Left colon (tissue), 2 donors: ENCODE data around the gene ABHD17A. TPM values are rescaled to one million over a fixed set of nuclear protein-coding genes. Genes with fewer than 3 reads are reported as not detected.

Experiments
- ATAC-seq: fragments of 200-7000 bp; cut with Tn5 transposase; one replicate; pipeline ENCODE4 v1.9.1; 2020; ENCODE audit warnings: mild to moderate bottlenecking, moderate library complexity
- DNase-seq, 2 donors: peaks; one replicate each; pipeline ENCODE4 v3.0.0-alpha.2; 2020
- intact Hi-C, 2 donors: fragments of 100-400 bp; cut with DNase I in 1 of 2; cut with micrococcal nuclease in 1 of 2; formaldehyde crosslinking; loops; one replicate each; pipeline versions ENCODE4 v1.11.2 to v1.14.0; 2022; cut with DNase I, micrococcal nuclease
- total RNA-seq, 2 donors: library from RNA; stranded (reverse); fragmentation: NEBNext Ultra II Directional; extraction: Animal tissue kit (Norgen Biotek cat#: 25700); gene quantifications; one replicate each; pipeline ENCODE4 v1.2.1, GENCODE V29; 2021
- donor health status: DM: no; HTN: no; CAD: no.
- donor health status: DM: yes; HTN: yes; CAD: no.

ABHD17A gene
- total RNA-seq, 2 donors from 2014 or later = 61.5 to 63.5 TPM

DNA sequence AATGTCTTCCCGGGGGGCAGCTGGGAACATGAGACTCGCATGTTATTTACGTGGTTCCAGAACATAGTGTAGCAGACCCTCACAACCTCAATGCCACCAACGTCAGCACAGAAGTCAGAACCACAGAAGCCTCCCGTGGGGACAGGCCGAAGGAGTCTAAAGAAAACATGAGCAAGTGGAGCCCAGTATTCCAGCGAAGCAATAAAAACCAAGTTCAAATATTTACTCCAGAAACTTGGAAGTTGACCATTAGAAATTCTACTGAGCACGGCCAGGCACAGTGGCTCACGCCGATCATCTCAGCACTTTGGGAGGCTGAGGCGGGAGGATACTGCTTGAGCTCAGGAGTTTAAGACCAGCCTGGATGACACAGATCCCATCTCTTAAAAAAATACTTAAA is 55.3 kb downstream of the ABHD17A start:
- intact Hi-C loops = no loop called here
- DNase-seq (no peak), ATAC-seq (peak; percentile 20)

DNA sequence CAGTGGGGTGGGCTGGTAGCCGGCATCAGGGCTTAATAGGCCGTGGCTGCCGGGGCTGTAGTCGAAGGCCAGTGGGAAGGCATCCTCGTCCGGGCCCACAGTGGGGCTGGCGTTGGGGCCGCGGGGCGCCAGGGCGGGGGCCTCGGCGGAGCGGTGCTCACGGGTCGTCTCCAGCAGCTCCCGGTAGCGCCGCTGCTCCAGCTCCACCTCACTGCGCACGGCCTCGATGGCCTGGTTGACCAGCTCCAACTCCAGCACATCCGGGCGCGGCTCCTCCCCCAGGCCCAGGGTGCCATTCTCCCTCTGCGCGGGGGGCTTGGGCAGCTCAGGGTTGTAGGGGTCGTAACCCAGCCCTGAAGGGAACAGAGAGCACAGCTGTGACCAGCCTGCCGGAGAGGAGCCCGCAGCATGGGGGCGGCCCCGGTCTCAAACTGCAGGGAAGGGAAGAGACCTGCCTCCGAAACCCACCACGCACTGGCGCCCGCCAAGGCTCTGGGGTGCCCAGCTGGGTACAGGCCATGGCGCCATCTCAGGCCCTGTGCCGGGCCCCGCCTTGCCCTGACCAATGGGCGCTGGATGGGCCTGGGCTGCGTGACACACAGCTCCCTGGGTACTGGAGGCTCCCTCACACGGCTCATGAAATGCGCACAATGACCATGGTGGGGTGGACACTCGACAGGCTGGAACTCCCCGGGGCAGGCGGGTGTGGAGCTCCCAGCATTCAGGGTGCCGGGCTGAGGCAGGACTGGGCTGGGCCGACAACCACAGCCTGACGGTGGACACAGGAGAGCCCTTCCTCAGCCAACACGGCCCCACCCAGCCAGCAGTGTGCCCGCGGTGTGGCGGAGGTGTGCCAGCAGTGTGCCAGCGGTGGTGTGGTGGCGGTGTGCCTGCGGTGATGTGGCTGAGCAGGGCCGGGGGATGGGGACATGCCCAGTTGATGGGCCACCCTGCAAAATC is 56.7 kb downstream of the ABHD17A start:
- DNase-seq (peak in 1 of 2 donors; percentile 50), ATAC-seq (peak; percentile 66)
- intact Hi-C loops = no loop called here

DNA sequence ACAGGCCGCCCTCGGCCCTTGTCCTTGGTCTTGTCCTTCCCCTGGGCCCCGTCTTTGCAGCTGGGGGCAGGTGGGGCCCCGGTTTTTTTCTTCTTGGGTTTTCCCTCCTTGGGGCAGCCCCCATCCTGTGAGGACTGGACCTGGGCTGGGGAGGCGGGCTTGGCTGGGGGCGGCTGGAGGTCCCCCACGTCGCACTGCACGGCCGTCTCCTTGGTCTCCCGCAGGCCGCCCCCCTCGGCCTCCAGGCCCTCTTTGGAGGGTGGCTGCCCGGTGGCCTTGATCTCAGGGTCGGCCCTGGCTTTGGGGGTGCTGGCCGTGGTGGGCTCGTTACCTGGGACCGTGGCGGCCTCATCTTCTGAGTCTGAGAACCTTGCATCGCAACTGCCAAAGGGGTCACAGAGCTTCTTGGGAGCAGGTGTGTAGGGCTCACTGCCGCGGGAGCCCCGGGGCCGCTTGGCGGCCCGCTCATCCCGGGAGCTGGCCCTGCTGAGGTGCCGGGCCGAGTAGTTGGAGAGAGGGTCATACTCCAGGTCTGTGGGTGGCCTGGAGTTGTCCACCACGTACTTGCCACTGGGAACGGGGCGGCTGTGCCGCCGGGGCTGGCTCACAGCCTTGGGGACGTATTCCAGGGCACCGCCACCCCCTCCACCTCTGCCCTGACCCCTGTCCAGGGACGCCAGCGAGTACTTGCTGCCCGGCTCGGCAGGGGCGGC is 57.6 kb downstream of the ABHD17A start:
- intact Hi-C loops = no loop called here
- DNase-seq = no peak
- no peak for ATAC-seq

Other genes with a start within 250 kb of the ABHD17A start
- gene TCF3, start 232.9 kb downstream of the ABHD17A start, total RNA-seq = 10 to 100 TPM; 64.1 to 64.7 TPM
- gene ONECUT3, start 132.0 kb downstream of the ABHD17A start, total RNA-seq = not detected
- gene ATP8B3, start 73.2 kb downstream of the ABHD17A start, total RNA-seq = under 1 TPM; 0.52 to 0.84 TPM
- gene REXO1, start 37.0 kb downstream of the ABHD17A start, total RNA-seq = 10 to 100 TPM; 41.9 to 43.0 TPM
- 10 to 100 TPM; 30.6 to 35.9 TPM for gene KLF16, start 21.9 kb downstream of the ABHD17A start, total RNA-seq
- 10 to 100 TPM; 19.1 to 29.1 TPM for gene ADAT3, start 19.9 kb upstream of the ABHD17A start, total RNA-seq
- gene SCAMP4, start 19.9 kb upstream of the ABHD17A start, total RNA-seq = 10 to 100 TPM; 56.3 to 76.5 TPM
- 10 to 100 TPM; 51.4 to 74.1 TPM for gene CSNK1G2, start 55.7 kb upstream of the ABHD17A start, total RNA-seq
- 10 to 100 TPM; 73.1 to 73.7 TPM for gene BTBD2, start 130.2 kb upstream of the ABHD17A start, total RNA-seq
- gene MKNK2, start 165.7 kb upstream of the ABHD17A start, total RNA-seq = 100 to 1,000 TPM; 242 to 319 TPM
- gene MOB3A, start 210.8 kb upstream of the ABHD17A start, total RNA-seq = 10 to 100 TPM; 37.9 to 48.4 TPM
- gene IZUMO4, start 211.4 kb upstream of the ABHD17A start, total RNA-seq = 1 to 10 TPM; 2.1 to 2.3 TPM